ENCODE measurements around the gene HDAC9. TPM values are rescaled to one million over a fixed set of nuclear protein-coding genes. Genes with fewer than 3 reads are reported as not detected.

HDAC9 gene
- total RNA-seq, 1 experiment from 2014 or later, result 4.3 TPM

DNA sequence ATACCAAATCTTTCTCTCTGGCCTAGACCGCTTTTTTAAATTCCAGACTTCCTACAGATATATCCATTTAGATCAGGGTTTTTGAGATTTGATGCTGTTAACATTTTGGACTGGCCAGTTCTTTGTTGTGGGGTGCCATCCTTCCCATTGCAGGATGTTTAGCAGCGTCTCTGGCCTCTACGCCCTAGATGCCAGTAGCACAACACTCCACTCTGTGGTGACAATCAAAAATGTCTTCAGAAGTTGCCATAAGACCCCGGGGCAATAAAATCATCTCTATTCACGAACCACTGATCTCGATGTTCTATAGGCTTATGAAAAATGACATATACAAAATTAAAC is 46.3 kb downstream of the HDAC9 start:
- ATAC-seq (no peak), DNase-seq (ENCODE audit: low read depth, low spot score) (no peak)
- Histone ChIP-seq H3K9ac (ENCODE audit: low read length) (no peak overlapping the region), H3K79me2 (ENCODE audit: insufficient read depth, low read length) (no peaks in the 10 kb centered on the region), H3K9me2 (ENCODE audit: insufficient read depth) (no peaks in the 10 kb centered on the region), H3K4me3 (replicated peaks in 1 of 2; ENCODE audit: low read depth in 1 of 2, low read length in 2 of 2) (no peak overlapping the region), H3K4me2 (ENCODE audit: low read length) (no peak overlapping the region), H3K4me1 (ENCODE audit: control insufficient read depth in 1 of 2, insufficient read depth in 2 of 2, low read length in 2 of 2) (no peaks in the 10 kb centered on the region), H3K27me3 (ENCODE audit: insufficient read depth, low read length) (no peaks in the 10 kb centered on the region), H3K9me3 (ENCODE audit: control insufficient read depth in 1 of 2, insufficient read depth in 1 of 2, low read depth in 1 of 2, low read length in 2 of 2) (no peaks in the 10 kb centered on the region), H4K20me1 (ENCODE audit: insufficient read depth) (no peaks in the 10 kb centered on the region), H2AFZ (ENCODE audit: low read depth, low read length, poor library complexity, severe bottlenecking) (no peak overlapping the region), H3K36me3 (ENCODE audit: control insufficient read depth in 1 of 2, insufficient read depth in 2 of 2, low read length in 2 of 2) (no peaks in the 10 kb centered on the region), H3K27ac (ENCODE audit: low read depth, low read length) (no peak overlapping the region)
- RAD21 ChIA-PET (ENCODE audit: low non-redundant PET in 1 of 2, low total read pairs in 2 of 2, uncharacterized antibody in 2 of 2, unreplicated experiment in 2 of 2), result no interaction called here
- POLR2A ChIA-PET, result no interaction called here
- TF ChIP-seq POLR2AphosphoS5 (IDR thresholded peaks at IDR 0.05; ENCODE audit: low read depth, low read length) (no peak), CBX3 (IDR thresholded peaks at IDR 0.05; ENCODE audit: low read depth) (no peak), SIN3A (IDR thresholded peaks at IDR 0.05; ENCODE audit: low read depth) (no peak), JUND (IDR thresholded peaks at IDR 0.05) (no peak), MAX (IDR thresholded peaks at IDR 0.05) (no peak), RAD21 (IDR thresholded peaks at IDR 0.05; ENCODE audit: low read depth) (no peak)
- TF ChIP-seq, protein P1, sequence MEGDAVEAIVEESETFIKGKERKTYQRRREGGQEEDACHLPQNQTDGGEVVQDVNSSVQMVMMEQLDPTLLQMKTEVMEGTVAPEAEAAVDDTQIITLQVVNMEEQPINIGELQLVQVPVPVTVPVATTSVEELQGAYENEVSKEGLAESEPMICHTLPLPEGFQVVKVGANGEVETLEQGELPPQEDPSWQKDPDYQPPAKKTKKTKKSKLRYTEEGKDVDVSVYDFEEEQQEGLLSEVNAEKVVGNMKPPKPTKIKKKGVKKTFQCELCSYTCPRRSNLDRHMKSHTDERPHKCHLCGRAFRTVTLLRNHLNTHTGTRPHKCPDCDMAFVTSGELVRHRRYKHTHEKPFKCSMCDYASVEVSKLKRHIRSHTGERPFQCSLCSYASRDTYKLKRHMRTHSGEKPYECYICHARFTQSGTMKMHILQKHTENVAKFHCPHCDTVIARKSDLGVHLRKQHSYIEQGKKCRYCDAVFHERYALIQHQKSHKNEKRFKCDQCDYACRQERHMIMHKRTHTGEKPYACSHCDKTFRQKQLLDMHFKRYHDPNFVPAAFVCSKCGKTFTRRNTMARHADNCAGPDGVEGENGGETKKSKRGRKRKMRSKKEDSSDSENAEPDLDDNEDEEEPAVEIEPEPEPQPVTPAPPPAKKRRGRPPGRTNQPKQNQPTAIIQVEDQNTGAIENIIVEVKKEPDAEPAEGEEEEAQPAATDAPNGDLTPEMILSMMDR (IDR thresholded peaks at IDR 0.05 in 2 of 3, conservative IDR thresholded peaks at IDR 0.05 in 1 of 3; ENCODE audit: borderline replicate concordance in 1 of 3, insufficient read depth in 1 of 3, low read depth in 2 of 3, low read length in 2 of 3), result no peak
- TF ChIP-seq, protein P2, sequence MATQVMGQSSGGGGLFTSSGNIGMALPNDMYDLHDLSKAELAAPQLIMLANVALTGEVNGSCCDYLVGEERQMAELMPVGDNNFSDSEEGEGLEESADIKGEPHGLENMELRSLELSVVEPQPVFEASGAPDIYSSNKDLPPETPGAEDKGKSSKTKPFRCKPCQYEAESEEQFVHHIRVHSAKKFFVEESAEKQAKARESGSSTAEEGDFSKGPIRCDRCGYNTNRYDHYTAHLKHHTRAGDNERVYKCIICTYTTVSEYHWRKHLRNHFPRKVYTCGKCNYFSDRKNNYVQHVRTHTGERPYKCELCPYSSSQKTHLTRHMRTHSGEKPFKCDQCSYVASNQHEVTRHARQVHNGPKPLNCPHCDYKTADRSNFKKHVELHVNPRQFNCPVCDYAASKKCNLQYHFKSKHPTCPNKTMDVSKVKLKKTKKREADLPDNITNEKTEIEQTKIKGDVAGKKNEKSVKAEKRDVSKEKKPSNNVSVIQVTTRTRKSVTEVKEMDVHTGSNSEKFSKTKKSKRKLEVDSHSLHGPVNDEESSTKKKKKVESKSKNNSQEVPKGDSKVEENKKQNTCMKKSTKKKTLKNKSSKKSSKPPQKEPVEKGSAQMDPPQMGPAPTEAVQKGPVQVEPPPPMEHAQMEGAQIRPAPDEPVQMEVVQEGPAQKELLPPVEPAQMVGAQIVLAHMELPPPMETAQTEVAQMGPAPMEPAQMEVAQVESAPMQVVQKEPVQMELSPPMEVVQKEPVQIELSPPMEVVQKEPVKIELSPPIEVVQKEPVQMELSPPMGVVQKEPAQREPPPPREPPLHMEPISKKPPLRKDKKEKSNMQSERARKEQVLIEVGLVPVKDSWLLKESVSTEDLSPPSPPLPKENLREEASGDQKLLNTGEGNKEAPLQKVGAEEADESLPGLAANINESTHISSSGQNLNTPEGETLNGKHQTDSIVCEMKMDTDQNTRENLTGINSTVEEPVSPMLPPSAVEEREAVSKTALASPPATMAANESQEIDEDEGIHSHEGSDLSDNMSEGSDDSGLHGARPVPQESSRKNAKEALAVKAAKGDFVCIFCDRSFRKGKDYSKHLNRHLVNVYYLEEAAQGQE (IDR thresholded peaks at IDR 0.05; ENCODE audit: low read depth), result no peak
- CTCF ChIA-PET, result no interaction called here
- BruUV-seq (replicated peaks), result no TSS peak
- intact Hi-C loops (cut with micrococcal nuclease), result no loop called here
